ENCODE measurements around the gene VWA5B1.

Gene VWA5B1

GRCh38 chr1:20319456-20320220 is 29.0 kb downstream of the VWA5B1 start:
- H3K4me3 ChIP-seq (ENCODE audit: low read depth, low read length): no peak overlapping the region
- DNase-seq (ENCODE audit: low read depth): no peak
- in situ Hi-C loops (cut with HindIII; ENCODE audit: low sequenced_read_pairs): no loop called here
- no peak for TF ChIP-seq CTCF (IDR thresholded peaks at IDR 0.05; ENCODE audit: low read depth, low read length, missing control alignments)

DNA sequence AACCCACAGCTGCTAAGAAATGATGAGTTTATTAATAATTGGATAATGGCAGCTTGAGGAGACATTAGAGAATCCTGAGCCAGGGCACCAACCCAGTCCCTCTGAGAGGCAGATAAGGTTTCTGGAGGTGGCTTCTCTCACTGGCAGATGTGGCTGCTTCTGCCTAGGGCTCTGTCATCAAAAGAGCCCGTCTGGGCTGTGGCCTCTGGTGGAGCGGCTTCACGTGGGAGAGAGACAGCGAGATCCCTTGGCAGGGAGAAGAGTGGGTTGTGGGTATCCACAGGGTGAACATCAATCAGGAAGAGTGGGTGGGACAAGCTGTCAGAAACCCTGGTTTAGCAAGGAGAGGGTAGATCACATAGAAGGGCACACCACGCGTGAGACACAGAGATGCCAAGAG is 30.0 kb downstream of the VWA5B1 start:
- no peak overlapping the region for H3K4me3 ChIP-seq (ENCODE audit: low read depth, low read length)
- in situ Hi-C loops (cut with HindIII; ENCODE audit: low sequenced_read_pairs): no loop called here
- DNase-seq (ENCODE audit: low read depth): no peak
- no peak for TF ChIP-seq CTCF (IDR thresholded peaks at IDR 0.05; ENCODE audit: low read depth, low read length, missing control alignments)

GRCh38 chr1:20321573-20321972 is 30.9 kb downstream of the VWA5B1 start:
- in situ Hi-C loops (cut with HindIII; ENCODE audit: low sequenced_read_pairs): no loop called here
- DNase-seq (ENCODE audit: low read depth): no peak
- no peak for TF ChIP-seq CTCF (IDR thresholded peaks at IDR 0.05; ENCODE audit: low read depth, low read length, missing control alignments)
- H3K4me3 ChIP-seq (ENCODE audit: low read depth, low read length): no peak overlapping the region

- no peak for DNase-seq (ENCODE audit: low read depth)
- no peak for TF ChIP-seq CTCF (IDR thresholded peaks at IDR 0.05; ENCODE audit: low read depth, low read length, missing control alignments)
- in situ Hi-C loops (cut with HindIII; ENCODE audit: low sequenced_read_pairs): no loop called here
- H3K4me3 ChIP-seq (ENCODE audit: low read depth, low read length): no peak overlapping the region
Measured at GRCh38 chr1:20322081-20322824, 31.6 kb downstream of the VWA5B1 start.

- H3K4me3 ChIP-seq (ENCODE audit: low read depth, low read length): no peak overlapping the region
- no peak for TF ChIP-seq CTCF (IDR thresholded peaks at IDR 0.05; ENCODE audit: low read depth, low read length, missing control alignments)
- DNase-seq (ENCODE audit: low read depth): no peak
- in situ Hi-C loops (cut with HindIII; ENCODE audit: low sequenced_read_pairs): no loop called here
Measured at GRCh38 chr1:20322825-20323612, 32.3 kb downstream of the VWA5B1 start.

GRCh38 chr1:20323613-20323920 is 32.9 kb downstream of the VWA5B1 start:
- no peak for DNase-seq (ENCODE audit: low read depth)
- in situ Hi-C loops (cut with HindIII; ENCODE audit: low sequenced_read_pairs): no loop called here
- no peak for TF ChIP-seq CTCF (IDR thresholded peaks at IDR 0.05; ENCODE audit: low read depth, low read length, missing control alignments)
- no peak overlapping the region for H3K4me3 ChIP-seq (ENCODE audit: low read depth, low read length)

All from astrocyte of the cerebellum (primary cell).